ENCODE results near the gene PPP3R1.

Gene PPP3R1

DNA sequence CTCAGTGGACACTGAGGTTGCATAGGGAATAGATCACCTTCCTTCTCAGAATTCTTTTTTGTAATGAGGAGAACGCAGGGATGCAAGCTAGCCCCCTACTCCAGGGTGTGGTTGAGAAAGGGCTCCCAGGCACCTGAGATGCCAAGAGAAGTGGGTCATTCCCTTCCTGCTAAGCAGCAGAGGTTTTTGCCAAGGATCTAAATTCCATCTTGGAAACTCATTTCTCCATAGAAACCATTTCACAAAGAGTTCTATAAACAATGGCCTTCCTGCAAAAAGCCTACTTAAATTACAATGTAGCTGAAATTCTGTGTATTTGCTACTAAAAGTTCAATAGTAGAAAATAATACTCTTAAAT is 3.7 kb upstream of the PPP3R1 start:
- no peak for DNase-seq

DNA sequence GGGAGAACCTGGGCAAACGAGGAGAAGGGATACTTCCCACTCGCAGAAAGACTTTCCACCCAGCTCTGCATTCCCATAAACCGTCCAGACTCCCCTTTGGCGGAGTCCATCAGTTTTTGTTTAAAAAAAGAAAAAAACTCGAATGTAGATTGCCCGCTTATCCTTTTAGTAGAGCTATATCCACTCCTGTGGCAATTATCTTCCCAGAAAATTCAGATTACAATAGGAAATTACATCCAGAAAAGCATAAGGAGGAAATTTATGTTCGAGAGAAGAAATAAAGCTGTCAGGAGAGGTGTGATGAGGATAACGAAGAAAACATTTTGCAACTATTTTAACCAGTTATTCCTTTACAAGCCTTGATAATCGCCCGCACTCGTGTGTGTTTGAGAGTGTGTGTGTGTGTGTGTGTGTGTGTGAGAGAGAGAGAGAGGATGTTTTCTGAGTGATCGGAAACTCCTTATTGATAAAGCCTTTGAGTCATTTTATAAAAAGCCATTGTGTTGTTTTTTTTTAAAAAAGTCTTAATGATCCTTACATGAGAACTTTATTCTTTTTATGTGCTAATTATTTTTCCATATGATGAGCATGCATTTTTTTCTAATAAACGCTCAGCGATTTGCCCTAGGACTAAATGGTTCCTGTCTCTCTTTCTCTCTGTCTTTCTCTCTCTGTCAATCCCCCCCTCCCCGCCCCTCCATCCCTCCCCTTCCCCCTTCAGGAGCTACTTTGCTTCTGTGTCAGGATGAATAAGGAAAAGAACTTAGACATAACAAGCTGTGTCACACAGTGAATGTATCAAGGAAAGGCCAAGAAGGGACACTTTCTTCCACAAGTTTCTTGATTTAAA is 1.1 kb upstream of the PPP3R1 start:
- peak; percentile 71 for DNase-seq

DNA sequence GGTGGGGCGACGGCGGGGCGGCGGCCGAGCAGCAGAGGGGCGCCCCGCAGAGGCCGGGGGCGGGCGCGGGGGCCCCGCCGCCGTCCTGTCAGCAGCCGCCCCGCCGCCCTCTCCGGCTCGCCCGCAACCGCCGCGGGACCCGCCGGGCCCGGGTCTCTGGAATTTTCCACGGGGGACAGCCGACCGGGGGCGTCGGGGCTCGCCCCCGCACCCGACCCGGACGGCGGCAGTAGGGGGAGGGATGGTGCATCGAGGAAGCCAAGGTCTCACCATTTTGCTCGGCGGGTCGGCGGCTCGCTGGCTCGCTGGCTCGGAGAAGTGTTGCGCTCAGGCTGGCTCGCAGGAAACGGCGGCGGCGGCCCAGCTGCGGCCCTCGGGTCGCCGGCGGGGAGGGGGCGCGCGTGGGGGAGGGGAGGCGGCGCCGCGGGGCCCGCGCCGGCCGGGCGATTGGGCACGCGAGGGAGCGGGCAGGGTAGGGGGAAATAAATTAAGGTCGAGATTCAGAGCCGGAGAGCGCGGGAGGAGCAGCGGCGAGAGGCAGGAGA is 405 bp downstream of the PPP3R1 start:
- DNase-seq: no peak

DNA sequence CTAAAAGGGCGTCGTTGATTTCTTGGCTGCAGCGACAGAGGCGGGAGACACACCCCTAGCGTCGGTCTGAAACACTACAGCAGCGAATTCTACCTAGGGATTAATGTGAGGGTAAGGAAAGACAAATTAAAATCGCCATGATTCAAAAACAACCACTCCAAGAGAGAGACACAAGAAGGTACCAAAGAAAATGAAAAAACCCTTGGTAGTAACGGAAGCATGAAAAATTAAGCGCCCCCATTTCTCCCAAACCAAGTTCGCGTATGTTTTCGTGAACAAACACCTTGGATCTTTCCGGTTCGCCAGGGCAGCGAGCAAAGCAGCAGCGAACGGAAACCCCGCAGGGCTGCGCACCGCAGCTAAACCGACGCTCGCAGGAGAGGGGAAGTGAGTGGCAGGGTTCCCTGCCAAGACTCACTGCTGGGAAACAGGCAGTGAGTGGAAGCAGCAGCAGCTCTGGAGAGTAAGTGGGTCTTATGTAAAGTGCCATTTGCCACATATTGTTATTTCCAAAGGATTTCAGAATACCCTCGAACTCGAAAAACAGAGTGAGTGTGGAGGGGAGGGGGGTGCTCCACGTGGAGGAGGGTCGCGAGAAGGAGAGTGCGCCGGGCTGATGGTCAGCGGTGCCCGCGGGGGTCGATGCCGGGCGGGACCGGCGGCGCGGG is 1.0 kb downstream of the PPP3R1 start:
- peak; percentile 96 for DNase-seq

DNA sequence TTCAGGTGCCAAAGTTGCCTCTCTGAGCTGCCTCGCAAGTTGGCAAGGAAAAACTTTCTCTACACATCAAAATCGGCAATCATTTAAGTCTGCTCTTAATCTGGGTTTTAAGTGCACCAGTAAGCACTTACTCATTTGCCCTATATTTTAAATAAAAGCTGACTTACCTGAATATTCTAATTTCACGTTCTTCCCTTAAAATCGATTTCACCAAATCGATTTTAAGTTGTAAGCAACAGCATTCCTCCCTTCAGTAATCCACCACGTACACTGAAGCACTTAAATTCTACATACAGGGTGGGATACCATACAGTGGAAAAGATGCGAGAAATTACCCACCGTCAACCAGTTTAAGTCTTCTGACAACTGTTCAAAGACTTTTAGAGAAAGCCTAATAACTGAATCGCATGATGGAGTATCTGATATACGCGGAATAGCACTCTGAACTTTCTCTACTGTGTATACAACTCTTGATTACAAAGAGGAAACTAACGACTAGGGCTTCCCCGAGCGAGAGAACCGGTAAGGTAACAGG is 1.6 kb downstream of the PPP3R1 start:
- DNase-seq: no peak

DNA sequence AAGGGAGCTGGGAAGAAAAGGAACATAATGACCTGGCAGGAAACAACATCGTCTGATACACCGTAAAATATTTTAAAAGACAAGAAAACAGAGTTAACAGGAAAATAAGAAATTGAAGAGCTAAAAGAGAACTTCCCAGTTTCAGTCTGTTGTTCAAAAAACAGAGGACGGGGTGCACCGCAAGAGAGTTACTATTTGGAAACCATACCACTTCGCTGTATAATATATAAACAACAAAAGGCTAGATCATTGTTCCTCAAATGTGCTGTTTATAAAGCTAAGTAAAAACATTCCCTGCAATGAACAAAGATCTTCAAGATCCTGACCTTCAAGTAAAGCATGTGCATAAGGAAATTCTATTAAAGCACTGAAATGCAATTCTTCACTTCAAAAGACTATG is 2.1 kb downstream of the PPP3R1 start:
- DNase-seq: no peak

DNA sequence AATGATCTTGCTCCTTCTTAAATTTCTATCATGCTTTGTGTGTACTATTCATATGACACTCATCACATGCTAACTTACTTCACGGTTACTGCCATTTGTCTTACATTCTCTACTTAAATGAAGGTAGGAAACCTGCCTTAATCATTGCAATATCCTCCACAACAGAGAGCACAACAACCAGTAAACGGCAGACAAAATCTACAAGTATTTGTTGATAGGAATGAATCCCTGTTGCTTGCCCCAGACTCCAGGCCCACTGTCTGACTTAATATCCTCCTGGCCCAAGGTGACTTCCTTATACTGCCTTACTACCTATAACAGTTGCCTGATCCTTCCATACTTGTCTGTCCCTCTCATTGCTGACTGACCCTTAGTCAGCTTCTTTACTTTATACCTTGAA is 3.5 kb downstream of the PPP3R1 start:
- DNase-seq: no peak

DNA sequence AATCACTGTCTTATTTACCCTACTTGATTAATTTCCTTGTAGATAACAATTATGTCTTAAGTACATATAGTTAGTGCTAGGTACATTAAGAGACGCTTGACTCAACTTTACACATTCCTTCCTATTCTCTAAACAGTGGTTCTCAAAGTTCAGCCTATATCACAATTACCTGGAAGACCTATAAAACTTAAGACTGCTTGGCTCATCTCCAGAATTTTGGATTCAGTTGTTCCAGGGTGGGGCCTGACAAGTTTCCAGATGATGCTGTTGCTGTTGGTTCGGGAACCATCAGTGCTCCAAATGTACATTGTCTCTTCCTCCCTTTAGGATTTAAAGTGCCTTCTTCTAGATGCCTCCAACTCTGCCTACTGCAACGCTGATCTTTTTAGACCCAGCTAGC is 4.0 kb downstream of the PPP3R1 start:
- DNase-seq: no peak

DNA sequence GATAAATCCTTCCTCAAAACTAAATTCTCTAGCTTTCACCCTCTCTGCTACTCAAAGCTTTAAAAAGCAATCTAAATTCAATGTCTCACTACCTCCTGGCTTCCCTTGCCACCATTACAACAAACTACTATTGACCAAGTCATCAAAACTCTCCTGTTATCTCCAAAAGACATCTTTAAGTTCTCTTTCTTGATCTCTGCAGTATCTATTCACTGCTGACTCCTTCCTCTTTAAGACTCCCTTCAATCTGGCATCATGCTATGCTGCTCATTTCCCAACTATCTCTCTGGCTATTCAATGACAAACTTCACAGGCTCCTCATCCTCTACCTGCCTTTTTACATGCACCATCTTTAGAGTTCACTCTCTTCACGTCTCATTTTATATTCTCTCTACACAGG is 5.9 kb downstream of the PPP3R1 start:
- DNase-seq: peak; percentile 63

DNA sequence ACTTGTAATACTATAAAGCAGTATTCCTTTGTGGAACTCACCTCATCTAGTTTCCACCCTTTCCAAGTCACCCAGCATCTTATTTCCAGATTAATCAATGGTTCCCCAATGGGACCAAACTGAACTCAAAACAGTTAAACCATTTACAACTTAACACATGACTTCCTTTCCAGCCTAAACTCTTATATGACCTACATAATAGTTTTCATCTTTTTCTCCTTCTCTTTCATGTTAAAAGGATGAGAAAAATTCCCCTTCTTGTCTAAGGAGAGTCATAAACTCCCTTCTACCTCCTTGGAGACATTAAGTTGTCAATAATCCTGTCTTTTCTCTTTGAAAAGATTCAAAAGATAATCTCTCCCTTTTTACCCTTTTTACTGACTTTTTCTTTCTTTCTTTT is 6.7 kb downstream of the PPP3R1 start:
- no peak for DNase-seq

DNA sequence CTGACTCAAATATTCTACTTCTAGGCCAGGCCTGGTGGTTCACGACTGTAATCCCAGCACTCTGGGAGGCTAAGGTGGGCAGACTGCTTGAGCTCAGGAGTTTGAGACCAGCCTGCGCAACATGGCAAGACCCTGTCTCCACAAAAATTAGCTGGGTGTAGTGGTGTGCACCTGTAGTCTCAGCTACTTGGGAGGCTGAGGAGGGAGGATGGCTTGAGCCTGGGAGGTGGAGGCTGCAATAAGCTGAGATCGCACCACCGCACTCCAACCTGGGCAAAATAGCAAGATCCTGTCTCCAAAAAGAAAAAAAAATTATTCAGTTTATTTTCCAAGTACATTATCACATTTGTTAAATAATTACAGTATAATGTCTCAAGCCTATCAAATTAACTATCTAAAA is 7.3 kb downstream of the PPP3R1 start:
- DNase-seq: no peak

DNA sequence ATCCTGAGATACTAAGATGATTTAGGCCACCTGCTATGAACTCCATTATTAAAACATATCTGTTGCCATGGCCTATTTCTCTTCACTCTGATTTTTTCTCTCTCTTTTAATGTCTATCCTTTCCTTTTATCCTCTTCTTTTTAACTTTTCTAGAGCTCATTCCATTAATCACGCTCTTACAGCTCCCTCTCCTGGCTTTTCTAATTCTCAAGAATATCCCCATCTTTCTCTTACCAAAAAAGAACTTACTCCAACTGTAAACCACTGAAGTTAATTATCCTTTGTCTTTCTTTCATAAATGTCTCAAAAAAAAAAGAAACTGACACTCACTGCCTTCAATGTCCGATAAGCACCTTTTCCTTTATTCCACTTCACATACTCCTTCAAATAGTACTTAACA is 7.9 kb downstream of the PPP3R1 start:
- no peak for DNase-seq

DNA sequence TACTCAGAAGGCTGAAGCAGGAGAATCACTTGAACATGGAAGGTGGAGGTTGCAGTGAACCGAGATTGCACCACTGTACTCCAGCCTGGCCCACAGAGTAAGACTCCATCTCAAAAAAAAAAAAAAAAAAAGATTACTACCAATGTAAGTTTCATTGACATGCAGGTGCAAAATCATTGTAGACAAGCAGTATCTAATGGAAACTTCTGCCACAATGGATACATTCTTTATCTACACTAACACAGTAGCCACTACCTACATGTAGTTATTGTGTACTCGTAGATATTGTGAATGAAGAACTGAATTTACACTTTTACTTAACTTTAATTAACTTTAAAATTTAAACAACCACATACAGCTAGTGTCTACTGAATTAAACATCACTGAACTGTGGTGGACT is 10.6 kb downstream of the PPP3R1 start:
- DNase-seq: peak; percentile 59

DNA sequence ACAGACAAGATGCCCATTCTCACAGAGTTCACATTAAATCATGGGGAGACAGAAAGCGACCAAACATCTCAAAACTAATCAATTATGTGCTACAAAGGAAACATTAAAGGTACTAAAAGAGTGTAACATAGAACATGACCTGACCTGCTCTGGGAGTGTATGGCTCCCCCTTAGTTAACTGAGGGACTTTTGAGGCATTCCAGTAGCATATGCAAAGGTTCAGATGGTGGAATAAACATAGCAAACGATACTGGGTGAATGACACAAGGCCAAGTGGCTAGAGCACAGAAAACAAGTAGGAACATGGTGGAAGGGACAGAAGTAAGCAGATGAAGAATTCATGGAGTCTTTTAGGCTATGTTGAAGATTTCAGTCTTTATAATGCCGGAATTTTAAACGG is 11.9 kb downstream of the PPP3R1 start:
- no peak for DNase-seq

DNA sequence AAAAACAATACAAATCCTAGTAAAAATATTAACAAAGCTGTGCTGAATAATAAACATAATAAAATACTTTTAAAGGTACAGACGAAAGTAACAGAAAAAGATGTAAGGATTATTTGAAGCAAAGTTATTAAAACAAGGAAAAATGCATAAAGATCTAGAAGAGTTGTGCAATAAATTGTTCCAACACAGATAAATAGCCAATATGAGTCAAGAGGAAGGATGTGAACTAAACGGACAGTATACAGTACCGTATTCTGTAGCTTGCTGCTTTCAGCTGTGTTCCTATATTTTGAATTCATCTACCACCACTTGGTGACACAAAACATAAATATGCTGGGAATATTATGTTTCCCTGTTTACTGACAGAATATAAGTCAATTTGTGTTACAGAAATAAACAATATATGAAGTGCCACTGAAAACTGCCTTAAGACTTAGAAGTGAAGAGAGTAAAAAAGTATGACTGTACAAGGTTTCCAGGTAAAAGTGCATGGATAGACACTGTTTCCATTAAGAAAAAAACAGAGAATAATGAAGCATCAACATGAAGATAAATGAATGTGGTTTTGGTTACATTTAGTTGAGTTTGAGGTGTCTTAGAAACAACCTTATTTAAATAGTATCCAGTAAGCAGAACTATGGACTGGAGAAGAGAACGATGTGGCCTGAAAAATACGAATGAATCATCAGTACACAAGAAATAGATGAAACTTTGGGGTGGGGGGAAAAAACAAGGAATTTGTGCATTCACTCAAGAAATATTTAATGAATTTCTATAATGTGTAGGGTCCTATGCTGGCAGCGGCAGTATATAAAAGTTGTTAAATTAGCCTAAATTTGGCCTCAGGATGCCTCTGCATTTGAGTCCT is 13.1 kb downstream of the PPP3R1 start:
- no peak for DNase-seq

DNA sequence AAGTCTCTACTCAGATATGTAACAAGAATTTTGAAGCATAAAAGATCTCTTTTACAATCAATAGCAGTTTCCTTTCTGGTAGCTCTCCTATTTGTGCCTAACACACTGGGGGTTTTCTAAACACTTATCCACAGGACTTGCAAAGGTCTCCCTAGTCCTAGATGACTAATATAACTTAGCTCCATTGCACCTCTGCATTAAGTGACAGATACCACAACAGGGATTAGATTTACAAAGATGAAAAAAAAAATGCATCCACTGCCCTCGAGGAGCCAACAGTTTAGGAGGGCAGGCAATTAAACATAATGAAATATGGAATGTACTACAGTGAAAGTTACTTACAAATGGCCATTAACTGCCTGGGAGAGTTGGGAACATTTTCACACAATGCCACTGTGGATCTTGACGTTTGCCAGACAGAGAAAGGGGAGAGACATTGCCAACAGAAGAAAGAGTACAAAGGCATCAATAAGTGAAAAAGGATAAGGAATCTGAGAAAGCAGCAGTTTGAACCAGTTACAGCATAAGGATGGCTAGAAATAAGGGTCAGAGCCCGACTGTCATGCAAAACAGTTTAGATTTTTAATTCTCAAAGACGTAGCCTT is 14.3 kb downstream of the PPP3R1 start:
- no peak for DNase-seq

DNA sequence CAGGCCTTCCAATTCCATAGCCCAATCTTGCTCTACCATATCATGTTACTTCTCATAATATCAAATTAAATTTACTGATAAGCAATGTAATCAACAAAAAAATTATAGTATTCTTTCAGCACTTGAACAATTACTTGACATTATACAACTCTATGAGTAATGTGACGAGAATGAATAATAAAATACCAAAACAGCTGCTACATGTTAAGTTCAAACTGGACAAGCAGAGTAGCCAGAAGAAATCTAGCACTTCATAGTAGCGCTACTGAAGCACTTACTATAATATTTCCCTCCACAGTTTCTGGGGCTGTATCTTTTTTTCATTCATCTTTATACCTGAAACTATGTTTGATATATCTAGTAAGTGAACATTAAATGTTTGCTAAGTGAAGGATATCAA is 14.9 kb downstream of the PPP3R1 start:
- DNase-seq: no peak

DNA sequence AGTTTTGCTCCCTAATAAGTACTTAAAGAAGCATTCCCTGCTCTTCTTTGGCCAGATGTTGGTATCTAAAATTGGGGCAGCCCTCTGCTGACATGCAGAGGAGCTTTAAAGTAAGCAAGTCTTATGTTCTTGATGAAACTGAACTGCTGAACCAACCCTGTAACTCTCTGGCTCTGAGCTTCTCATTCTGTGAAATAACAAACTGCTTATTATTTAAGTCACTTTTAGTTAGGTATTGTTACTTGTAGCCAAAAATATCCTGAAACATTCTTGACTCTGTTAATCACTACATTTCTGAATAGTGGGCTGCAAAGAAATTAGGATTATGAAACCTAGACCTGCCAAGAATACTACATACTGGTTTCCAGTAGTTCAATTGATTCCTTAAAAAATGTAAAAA is 15.5 kb downstream of the PPP3R1 start:
- no peak for DNase-seq

DNA sequence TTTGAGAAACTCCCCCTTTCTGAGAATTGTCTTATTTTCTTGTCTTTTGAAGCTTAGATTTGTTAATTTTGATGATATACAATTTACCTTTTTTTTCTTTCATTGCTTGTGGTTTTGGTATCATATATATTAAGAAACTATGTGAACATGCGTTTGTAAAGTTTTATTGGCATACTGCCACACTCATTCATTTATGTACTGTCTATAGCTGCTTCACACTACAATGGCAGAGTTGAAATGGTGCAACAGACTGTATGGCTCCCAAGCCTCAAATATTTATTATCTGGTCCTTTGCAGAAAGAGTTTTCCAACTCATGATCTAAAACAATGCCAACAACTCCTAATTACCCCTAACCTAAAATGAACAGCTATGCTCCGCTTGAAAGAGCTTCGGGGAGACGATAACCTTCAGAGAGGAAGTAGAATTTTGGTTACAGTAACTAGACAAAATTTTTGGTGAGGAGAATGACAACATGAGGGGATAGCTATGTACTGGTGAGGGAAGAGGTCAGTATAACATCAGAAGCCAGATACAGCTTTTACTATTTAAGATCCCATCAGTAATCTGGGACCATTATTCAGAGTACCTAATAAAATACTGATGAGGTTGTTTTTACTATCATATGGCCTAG is 16.1 kb downstream of the PPP3R1 start:
- DNase-seq: peak; percentile 60

DNA sequence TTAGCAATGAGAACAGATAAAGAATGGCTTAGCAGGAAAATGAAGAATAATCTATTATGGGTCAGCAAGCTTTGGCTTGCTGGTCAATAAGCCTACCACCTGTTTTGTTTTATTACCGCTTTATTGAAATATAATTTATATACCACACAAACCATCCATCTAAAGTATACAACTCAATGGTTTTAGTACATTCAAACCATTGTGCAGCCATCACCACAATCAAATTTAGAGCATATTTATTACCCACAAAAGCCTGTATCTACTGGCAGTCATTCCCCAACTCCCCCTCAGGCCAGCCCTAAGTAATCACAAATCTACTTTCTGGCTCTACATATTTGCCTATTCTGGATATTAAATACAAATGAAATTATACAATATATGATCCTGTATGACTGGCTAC is 17.2 kb downstream of the PPP3R1 start:
- no peak for DNase-seq

DNA sequence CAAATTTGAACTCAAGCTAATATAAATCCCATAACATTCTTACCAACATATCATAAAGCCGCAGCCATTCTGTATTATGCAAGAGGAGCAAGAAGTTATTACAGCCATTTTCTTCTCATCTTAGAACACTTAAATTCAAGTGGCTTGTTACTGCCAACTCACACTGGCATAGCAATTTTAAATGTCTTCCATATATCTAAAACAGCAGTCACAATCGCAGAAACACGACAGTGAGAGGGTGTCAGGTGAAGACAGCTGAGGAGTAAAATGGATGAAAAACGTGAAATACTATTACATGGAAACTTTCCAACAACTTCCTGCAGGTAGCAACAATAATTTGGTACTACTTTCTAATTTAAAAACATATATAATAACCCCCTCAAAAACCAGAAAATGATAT is 17.9 kb downstream of the PPP3R1 start:
- no peak for DNase-seq

DNA sequence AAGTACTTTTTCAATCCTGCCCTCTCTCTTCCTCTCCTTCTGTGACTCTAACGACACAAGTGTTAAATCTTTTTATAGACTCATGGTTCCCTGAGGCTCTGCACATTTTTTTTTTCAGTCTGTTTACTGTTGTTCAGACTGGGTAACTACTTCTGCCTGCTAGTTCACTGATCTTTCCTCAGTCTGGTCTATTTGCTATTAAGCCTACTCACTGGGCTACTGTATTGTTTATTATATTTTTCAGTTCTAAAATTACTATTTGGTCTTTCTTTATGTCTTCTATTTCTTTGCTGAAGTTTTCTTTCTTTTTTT is 21.3 kb downstream of the PPP3R1 start:
- no peak for DNase-seq
